Sigmoid colon (tissue), 7 donors: Measurements from ENCODE around the gene FGFBP1. TPM values are rescaled to one million over a fixed set of nuclear protein-coding genes. Genes with fewer than 3 reads are reported as not detected.

Experiments
- DNase-seq: peaks from one replicate; pipeline ENCODE4 v3.0.0-alpha.2; 2019
- H3K27ac ChIP-seq, 4 donors: fragments of 200-600 bp; sonication (generic); one replicate each; pipeline ENCODE4 v1.5.1; 2016 to 2019; ENCODE audit warnings: mild to moderate bottlenecking in 1 of 4
- H3K27me3 ChIP-seq, 3 donors: fragments of 200-600 bp; sonication (generic); one replicate each; pipeline ENCODE4 v1.5.1; 2019; ENCODE audit warnings: mild to moderate bottlenecking in 1 of 3
- H3K36me3 ChIP-seq, 4 donors: fragments of 200-600 bp; sonication (generic); one replicate each; pipeline ENCODE4 v1.5.1; 2016 to 2019
- H3K4me1 ChIP-seq, 4 donors: fragments of 200-600 bp; sonication (generic); one replicate each; pipeline ENCODE4 v1.5.1; 2017 to 2019
- H3K4me3 ChIP-seq, 4 donors: fragments of 200-600 bp; sonication (generic); one replicate each; pipeline ENCODE4 v1.5.1; 2017 to 2019; ENCODE audit warnings: mild to moderate bottlenecking in 2 of 4, moderate library complexity in 1 of 4
- H3K9me3 ChIP-seq, 4 donors: fragments of 200-600 bp in 3 of 4; sonication (generic) in 3 of 4; one replicate each; pipeline versions ENCODE4 v1.5.1 to v1.6.1; 2013 to 2019
- CTCF ChIP-seq, 4 experiments: fragments of 450-650 bp in 3 of 4; fragments of 200-600 bp in 1 of 4; IDR thresholded peaks; one replicate each; pipeline ENCODE4 v1.5.1; 2016 to 2019; ENCODE audit warnings: antibody characterized with exemption in 4 of 4, mild to moderate bottlenecking in 3 of 4, moderate library complexity in 2 of 4
- EP300 ChIP-seq, 4 donors: sonication (generic); formaldehyde crosslinking; IDR thresholded peaks; one replicate each; pipeline ENCODE4 v1.6.1; 2017; ENCODE audit warnings: antibody characterized with exemption in 4 of 4
- POLR2A ChIP-seq, 2 donors: fragments of 450-650 bp; IDR thresholded peaks; one replicate each; pipeline ENCODE4 v1.6.1; 2016; ENCODE audit warnings: antibody characterized with exemption in 2 of 2, mild to moderate bottlenecking in 2 of 2, moderate library complexity in 2 of 2
- POLR2AphosphoS5 ChIP-seq, 4 donors: sonication (generic); formaldehyde crosslinking; IDR thresholded peaks; one replicate each; pipeline ENCODE4 v1.6.1; 2017; ENCODE audit warnings: antibody characterized with exemption in 4 of 4
- WGBS, 2 donors: extraction: QIAGEN DNeasy Blood & Tissue Kit; methylation state at CpG; one replicate each; pipeline ENCODE4 v1.1.7; 2013; 5-methylcytosine and 5-hydroxymethylcytosine counted together
- intact Hi-C: fragments of 100-400 bp; cut with DNase I; formaldehyde crosslinking; loops from one replicate; pipeline ENCODE4 v1.15.1; 2023
- polyA plus RNA-seq, 3 donors: library from polyadenylated mRNA; stranded (reverse); fragments of 200-250 nt; gene quantifications; one replicate each; pipeline ENCODE4 v1.2.3, GENCODE V29; 2013
- total RNA-seq, 4 donors: library from RNA; depleted of rRNA; stranded (reverse); fragments of >200 nt; gene quantifications; one replicate each; pipeline ENCODE4 v1.1.0, GENCODE V29; 2016
- donor health status: healthy with polysubstance abuse.
- donor health status: Bipolar disorder and iron deficiency.
- donor health status: healthy.

FGFBP1 gene
- total and polyA plus RNA-seq, 7 donors = 1.4 to 78.7 (median 8.0) TPM; not detected in 3

GRCh38 chr4:15965325-15965724 is 26.8 kb upstream of the FGFBP1 start:
- Histone ChIP-seq H3K4me1 (peaks cover 0 to 6% (median 0%) of the 10 kb centered on the region in 4 donors), H3K27me3 (no peaks in the 10 kb centered on the region), H3K4me3 (no peak overlapping the region), H3K36me3 (no peaks in the 10 kb centered on the region), H3K27ac (no peak overlapping the region), H3K9me3 (no peaks in the 10 kb centered on the region)
- TF ChIP-seq CTCF (IDR thresholded peaks at IDR 0.05) (no peak), EP300 (IDR thresholded peaks at IDR 0.05) (no peak), POLR2A (IDR thresholded peaks at IDR 0.05) (no peak), POLR2AphosphoS5 (IDR thresholded peaks at IDR 0.05) (no peak)
- WGBS, 2 donors = 78 to 86% methylated on average over 5 of the region's 5 CpGs
- no peak for DNase-seq
- intact Hi-C loops = loop anchor here (2.0 kb wide), 1 partner anchor 35 kb away; no protein-coding TSS in a partner anchor

GRCh38 chr4:15964159-15964558 is 25.6 kb upstream of the FGFBP1 start:
- no peak overlapping the region for H3K27ac ChIP-seq
- intact Hi-C loops = loop anchor here (2.0 to 5.0 kb wide), 2 partner anchors 37 to 157 kb away; no protein-coding TSS in a partner anchor
- H3K4me3 ChIP-seq = no peak overlapping the region
- no peaks in the 10 kb centered on the region for H3K27me3 ChIP-seq
- no peak for DNase-seq
- no peaks in the 10 kb centered on the region for H3K9me3 ChIP-seq
- TF ChIP-seq EP300 (IDR thresholded peaks at IDR 0.05) = no peak
- TF ChIP-seq POLR2AphosphoS5 (IDR thresholded peaks at IDR 0.05) = no peak
- TF ChIP-seq POLR2A (IDR thresholded peaks at IDR 0.05) = no peak
- no peak for TF ChIP-seq CTCF (IDR thresholded peaks at IDR 0.05)
- peaks cover 0 to 6% (median 0%) of the 10 kb centered on the region in 4 donors for H3K4me1 ChIP-seq
- no peaks in the 10 kb centered on the region for H3K36me3 ChIP-seq
- 66 to 81% methylated on average over 5 of the region's 5 CpGs for WGBS, 2 donors

- intact Hi-C loops = loop anchor here (5.0 kb wide), 1 partner anchor 156 kb away; no protein-coding TSS in a partner anchor
- Histone ChIP-seq H3K36me3 (no peaks in the 10 kb centered on the region), H3K4me3 (no peak overlapping the region), H3K4me1 (peaks cover 0 to 6% (median 0%) of the 10 kb centered on the region in 4 donors), H3K9me3 (no peaks in the 10 kb centered on the region), H3K27ac (no peak overlapping the region), H3K27me3 (no peaks in the 10 kb centered on the region)
- WGBS, 2 donors = 15 to 30% methylated on average over 4 of the region's 4 CpGs
- TF ChIP-seq EP300 (IDR thresholded peaks at IDR 0.05) (no peak), POLR2A (IDR thresholded peaks at IDR 0.05) (no peak)
- no peak for DNase-seq
Measured at GRCh38 chr4:15963576-15963975, 25.0 kb upstream of the FGFBP1 start.

GRCh38 chr4:15963001-15963451 is 24.5 kb upstream of the FGFBP1 start, which contains the start of gene FGFBP2:
Gene FGFBP2, minus strand, starts transcription at chr4:15963175. Its CDS starts 46 bp downstream, at chr4:15963129.
- peak; percentile 71 for DNase-seq
- WGBS, 2 donors = 13 to 33% methylated on average over 9 of the region's 9 CpGs
- no peak within 1 kb of the TSS for H3K27ac ChIP-seq
- no peak for TF ChIP-seq EP300 (IDR thresholded peaks at IDR 0.05)
- TF ChIP-seq CTCF (IDR thresholded peaks at IDR 0.05) = peak in 3 of 4 experiments; percentile 23 to 37 (median 31)
- no peak within 1 kb of the TSS for H3K4me3 ChIP-seq
- no peaks in the 10 kb centered on the region for H3K27me3 ChIP-seq
- peaks cover 0 to 6% (median 0%) of the 10 kb centered on the region in 4 donors for H3K4me1 ChIP-seq
- intact Hi-C loops = loop anchor here (5.0 kb wide), 1 partner anchor 156 kb away; no protein-coding TSS in a partner anchor
- H3K9me3 ChIP-seq = no peaks in the 10 kb centered on the region
- H3K36me3 ChIP-seq = no peaks in the 10 kb centered on the region

- no peaks in the 10 kb centered on the region for H3K9me3 ChIP-seq
- intact Hi-C loops = loop anchor here (5.0 kb wide), 1 partner anchor 155 kb away; no protein-coding TSS in a partner anchor
- no peaks in the 10 kb centered on the region for H3K36me3 ChIP-seq
- H3K4me3 ChIP-seq = no peak overlapping the region
- H3K27me3 ChIP-seq = no peaks in the 10 kb centered on the region
- DNase-seq = no peak
- no peak overlapping the region for H3K27ac ChIP-seq
- WGBS, 2 donors = 80 to 83% methylated on average over 16 of the region's 16 CpGs
- H3K4me1 ChIP-seq = peaks cover 0 to 6% (median 0%) of the 10 kb centered on the region in 4 donors
- no peak for TF ChIP-seq POLR2AphosphoS5 (IDR thresholded peaks at IDR 0.05)
- no peak for TF ChIP-seq EP300 (IDR thresholded peaks at IDR 0.05)
- no peak for TF ChIP-seq POLR2A (IDR thresholded peaks at IDR 0.05)
- no peak for TF ChIP-seq CTCF (IDR thresholded peaks at IDR 0.05)
Measured at GRCh38 chr4:15961781-15962510, 23.4 kb upstream of the FGFBP1 start.
